ENCODE data around the gene TENM4. TPM values are rescaled to one million over a fixed set of nuclear protein-coding genes. Genes with fewer than 3 reads are reported as not detected.

TENM4 gene
- total RNA-seq, 1 experiment from 2014 or later, result 9.9 TPM

- CTCF ChIA-PET, result interaction anchor here (0.6 to 2.8 kb wide), 8 partner anchors 9 to 748 kb away, joined by 3 to 11 read pairs (median 3); no protein-coding TSS in a partner anchor
- no TSS peak for BruUV-seq (replicated peaks)
- no peak overlapping the region for H3K27ac Mint-ChIP-seq (ENCODE audit: low read depth, unreplicated experiment)
Measured at GRCh38 chr11:79393362-79394043, 47.3 kb downstream of the TENM4 start.

GRCh38 chr11:79392161-79392560 is 48.7 kb downstream of the TENM4 start:
- no peak for TF ChIP-seq CTCF (IDR thresholded peaks at IDR 0.05; ENCODE audit: unreplicated experiment)
- ChIA-PET POLR2A (no interaction called here), CTCF (interaction anchor here (0.8 to 2.8 kb wide), 2 partner anchors 9 to 130 kb away, joined by 3 to 20 read pairs; no protein-coding TSS in a partner anchor)
- Mint-ChIP-seq H3K27ac (ENCODE audit: low read depth, unreplicated experiment) (no peak overlapping the region), H3K36me3 (ENCODE audit: insufficient read depth, unreplicated experiment) (no peaks in the 10 kb centered on the region), H3K9me3 (ENCODE audit: unreplicated experiment) (no peaks in the 10 kb centered on the region), H3K4me1 (ENCODE audit: insufficient read depth, unreplicated experiment) (peaks cover 18% of the 10 kb centered on the region), H3K4me3 (ENCODE audit: unreplicated experiment) (no peak overlapping the region), H3K27me3 (ENCODE audit: insufficient read depth, unreplicated experiment) (no peaks in the 10 kb centered on the region)
- intact Hi-C loops (cut with micrococcal nuclease), result no loop called here
- DNase-seq (ENCODE audit: unreplicated experiment), result no peak
- no TSS peak for BruUV-seq (replicated peaks)

More at GRCh38 chr11:79393362-79394043, 47.3 kb downstream of the TENM4 start:
- TF ChIP-seq CTCF (IDR thresholded peaks at IDR 0.05; ENCODE audit: unreplicated experiment), result no peak
- no peaks in the 10 kb centered on the region for H3K27me3 Mint-ChIP-seq (ENCODE audit: insufficient read depth, unreplicated experiment)
- peaks cover 18% of the 10 kb centered on the region for H3K4me1 Mint-ChIP-seq (ENCODE audit: insufficient read depth, unreplicated experiment)
- H3K36me3 Mint-ChIP-seq (ENCODE audit: insufficient read depth, unreplicated experiment), result no peaks in the 10 kb centered on the region
- POLR2A ChIA-PET, result no interaction called here
- H3K4me3 Mint-ChIP-seq (ENCODE audit: unreplicated experiment), result no peak overlapping the region
- DNase-seq (ENCODE audit: unreplicated experiment), result peak; percentile 56
- H3K9me3 Mint-ChIP-seq (ENCODE audit: unreplicated experiment), result no peaks in the 10 kb centered on the region
- intact Hi-C loops (cut with micrococcal nuclease), result no loop called here

GRCh38 chr11:79390923-79391322 is 49.9 kb downstream of the TENM4 start:
- intact Hi-C loops (cut with micrococcal nuclease), result no loop called here

GRCh38 chr11:79390477-79390876 is 50.4 kb downstream of the TENM4 start:
- H3K4me3 Mint-ChIP-seq (ENCODE audit: unreplicated experiment), result no peak overlapping the region
- H3K9me3 Mint-ChIP-seq (ENCODE audit: unreplicated experiment), result no peaks in the 10 kb centered on the region
- no peak for TF ChIP-seq CTCF (IDR thresholded peaks at IDR 0.05; ENCODE audit: unreplicated experiment)
- no peak for DNase-seq (ENCODE audit: unreplicated experiment)
- H3K27ac Mint-ChIP-seq (ENCODE audit: low read depth, unreplicated experiment), result no peak overlapping the region
- no TSS peak for BruUV-seq (replicated peaks)
- CTCF ChIA-PET, result interaction anchor here (1.1 to 2.8 kb wide), 3 partner anchors 11 to 745 kb away, joined by 4 to 20 read pairs (median 7); no protein-coding TSS in a partner anchor
- POLR2A ChIA-PET, result no interaction called here
- intact Hi-C loops (cut with micrococcal nuclease), result no loop called here
- no peaks in the 10 kb centered on the region for H3K36me3 Mint-ChIP-seq (ENCODE audit: insufficient read depth, unreplicated experiment)
- H3K4me1 Mint-ChIP-seq (ENCODE audit: insufficient read depth, unreplicated experiment), result peaks cover 18% of the 10 kb centered on the region
- H3K27me3 Mint-ChIP-seq (ENCODE audit: insufficient read depth, unreplicated experiment), result no peaks in the 10 kb centered on the region

More at GRCh38 chr11:79390923-79391322, 49.9 kb downstream of the TENM4 start:
- Mint-ChIP-seq H3K4me3 (ENCODE audit: unreplicated experiment) (no peak overlapping the region), H3K27ac (ENCODE audit: low read depth, unreplicated experiment) (no peak overlapping the region), H3K9me3 (ENCODE audit: unreplicated experiment) (no peaks in the 10 kb centered on the region), H3K27me3 (ENCODE audit: insufficient read depth, unreplicated experiment) (no peaks in the 10 kb centered on the region), H3K4me1 (ENCODE audit: insufficient read depth, unreplicated experiment) (peaks cover 18% of the 10 kb centered on the region), H3K36me3 (ENCODE audit: insufficient read depth, unreplicated experiment) (no peaks in the 10 kb centered on the region)
- no TSS peak for BruUV-seq (replicated peaks)
- ChIA-PET CTCF (interaction anchor here (1.1 to 2.8 kb wide), 3 partner anchors 10 to 745 kb away, joined by 4 to 20 read pairs (median 7); no protein-coding TSS in a partner anchor), POLR2A (no interaction called here)
- no peak for TF ChIP-seq CTCF (IDR thresholded peaks at IDR 0.05; ENCODE audit: unreplicated experiment)
- DNase-seq (ENCODE audit: unreplicated experiment), result no peak

All from MCF 10A (cell line).